Glutamatergic neuron (in vitro differentiated cells): ENCODE results near the gene NT5DC4. TPM values are rescaled to one million over a fixed set of nuclear protein-coding genes. Genes with fewer than 3 reads are reported as not detected.

Experiments
- DNase-seq: peaks from one replicate; pipeline ENCODE4 v3.0.0; 2022
- H3K27ac Mint-ChIP-seq: one replicate; pipeline ENCODE4 v1.8.0; 2020; ENCODE audit warnings: mild to moderate bottlenecking, mixed read lengths, inconsistent platforms; ENCODE audit not compliant: unreplicated experiment
- H3K27me3 Mint-ChIP-seq: one replicate; pipeline ENCODE4 v1.8.0; 2020; ENCODE audit warnings: mild to moderate bottlenecking, moderate library complexity, mixed read lengths, inconsistent platforms; ENCODE audit not compliant: unreplicated experiment
- H3K36me3 Mint-ChIP-seq: one replicate; pipeline ENCODE4 v1.8.0; 2020; ENCODE audit warnings: mild to moderate bottlenecking, mixed read lengths, inconsistent platforms; ENCODE audit not compliant: unreplicated experiment
- H3K4me1 Mint-ChIP-seq: one replicate; pipeline ENCODE4 v1.8.0; 2020; ENCODE audit warnings: mild to moderate bottlenecking, low read depth, mixed read lengths, inconsistent platforms; ENCODE audit not compliant: unreplicated experiment
- H3K4me3 Mint-ChIP-seq: one replicate; pipeline ENCODE4 v1.8.0; 2020; ENCODE audit warnings: mild to moderate bottlenecking, mixed read lengths, inconsistent platforms; ENCODE audit not compliant: unreplicated experiment
- H3K9me3 Mint-ChIP-seq: one replicate; pipeline ENCODE4 v1.8.0; 2020; ENCODE audit warnings: mild to moderate bottlenecking, moderate library complexity, mixed read lengths, inconsistent platforms; ENCODE audit not compliant: unreplicated experiment
- CTCF ChIP-seq: fragments of 200-600 bp; sonication (generic); IDR thresholded peaks from one replicate; pipeline ENCODE4 v1.5.0; 2021; ENCODE audit not compliant: partially characterized antibody, unreplicated experiment
- total RNA-seq: library from RNA; stranded (reverse); fragmentation: NEBNext Ultra II Directional; extraction: Animal tissue kit (Norgen Biotek cat#: 25700); gene quantifications from one replicate; pipeline ENCODE4 v1.2.1, GENCODE V29; 2021; ENCODE audit not compliant: unreplicated experiment

NT5DC4 gene
- total RNA-seq, 1 donor from 2014 or later = not detected

- H3K9me3 Mint-ChIP-seq = no peaks in the 10 kb centered on the region
- H3K27ac Mint-ChIP-seq = no peak overlapping the region
- DNase-seq = no peak
- no peak overlapping the region for H3K4me3 Mint-ChIP-seq
- TF ChIP-seq CTCF = no peak
- no peaks in the 10 kb centered on the region for H3K36me3 Mint-ChIP-seq
- no peaks in the 10 kb centered on the region for H3K27me3 Mint-ChIP-seq
- H3K4me1 Mint-ChIP-seq = no peaks in the 10 kb centered on the region
Observed at GRCh38 chr2:112757265-112757664, 36.4 kb downstream of the NT5DC4 start.

GRCh38 chr2:112758711-112759110, 37.9 kb downstream of the NT5DC4 start:
- no peak for DNase-seq
- Mint-ChIP-seq H3K9me3 (no peaks in the 10 kb centered on the region), H3K36me3 (no peaks in the 10 kb centered on the region), H3K27ac (no peak overlapping the region), H3K4me3 (no peak overlapping the region), H3K4me1 (no peaks in the 10 kb centered on the region), H3K27me3 (no peaks in the 10 kb centered on the region)
- TF ChIP-seq CTCF = no peak

GRCh38 chr2:112760149-112760548, 39.3 kb downstream of the NT5DC4 start:
- DNase-seq = no peak
- Mint-ChIP-seq H3K36me3 (no peaks in the 10 kb centered on the region), H3K4me1 (no peaks in the 10 kb centered on the region), H3K27me3 (no peaks in the 10 kb centered on the region), H3K27ac (no peak overlapping the region), H3K4me3 (no peak overlapping the region), H3K9me3 (no peaks in the 10 kb centered on the region)
- TF ChIP-seq CTCF = no peak

GRCh38 chr2:112762276-112762675, 41.5 kb downstream of the NT5DC4 start:
- TF ChIP-seq CTCF = no peak
- Mint-ChIP-seq H3K4me1 (no peaks in the 10 kb centered on the region), H3K27ac (no peak overlapping the region), H3K27me3 (no peaks in the 10 kb centered on the region), H3K4me3 (no peak overlapping the region), H3K36me3 (no peaks in the 10 kb centered on the region), H3K9me3 (no peaks in the 10 kb centered on the region)
- DNase-seq = no peak

GRCh38 chr2:112764071-112765044, 43.5 kb downstream of the NT5DC4 start, which contains the start of gene CKAP2L:
CKAP2L (minus strand) TSS chr2:112764609; CDS start chr2:112764598, 11 bp downstream.
- peak within 1 kb of the TSS; percentile 99 for H3K4me3 Mint-ChIP-seq
- H3K9me3 Mint-ChIP-seq = no peaks in the 10 kb centered on the region
- peak; percentile 95 for DNase-seq
- no peaks in the 10 kb centered on the region for H3K27me3 Mint-ChIP-seq
- no peaks in the 10 kb centered on the region for H3K4me1 Mint-ChIP-seq
- no peak for TF ChIP-seq CTCF
- no peaks in the 10 kb centered on the region for H3K36me3 Mint-ChIP-seq
- peak within 1 kb of the TSS; percentile 31 for H3K27ac Mint-ChIP-seq
